HG03139 (cell line): ENCODE results near the gene TNK2.

Source experiments
- ATAC-seq: cut with Tn5 transposase; IDR thresholded peaks from one replicate; pipeline ENCODE4 v1.9.1; 2021; ENCODE audit not compliant: unreplicated experiment

Gene TNK2

GRCh38 chr3:195900436-195901355 lies 7.7 kb downstream of the TNK2 start:
- peak; percentile 37 for ATAC-seq

GRCh38 chr3:195899701-195900435 lies 8.5 kb downstream of the TNK2 start:
- ATAC-seq = no peak

GRCh38 chr3:195897853-195898415 lies 10.4 kb downstream of the TNK2 start:
- ATAC-seq = no peak

- no peak for ATAC-seq
Observed at GRCh38 chr3:195897081-195897852, 11.1 kb downstream of the TNK2 start.

GRCh38 chr3:195896361-195897080 lies 11.8 kb downstream of the TNK2 start:
- no peak for ATAC-seq

- ATAC-seq = no peak
Observed at GRCh38 chr3:195895861-195896360, 12.4 kb downstream of the TNK2 start.

GRCh38 chr3:195895078-195895860 lies 13.1 kb downstream of the TNK2 start:
- ATAC-seq = peak; percentile 53

GRCh38 chr3:195893916-195894465 lies 14.4 kb downstream of the TNK2 start:
- ATAC-seq = no peak

- ATAC-seq = no peak
Observed at GRCh38 chr3:195893516-195893915, 14.8 kb downstream of the TNK2 start.

GRCh38 chr3:195893044-195893395 lies 15.3 kb downstream of the TNK2 start:
- no peak for ATAC-seq

- ATAC-seq = no peak
Observed at GRCh38 chr3:195892105-195893043, 16.0 kb downstream of the TNK2 start.

GRCh38 chr3:195891431-195892104 lies 16.8 kb downstream of the TNK2 start:
- no peak for ATAC-seq

GRCh38 chr3:195889870-195890295 lies 18.5 kb downstream of the TNK2 start:
- no peak for ATAC-seq

- ATAC-seq = no peak
Observed at GRCh38 chr3:195888981-195889869, 19.1 kb downstream of the TNK2 start.

GRCh38 chr3:195888311-195888761 lies 20.0 kb downstream of the TNK2 start:
- no peak for ATAC-seq

GRCh38 chr3:195887670-195888069 lies 20.7 kb downstream of the TNK2 start:
- ATAC-seq = no peak
